GM21367 (cell line): ENCODE measurements around the gene NXT1.

Experiments
- ATAC-seq: cut with Tn5 transposase; IDR thresholded peaks from one replicate; pipeline ENCODE4 v1.9.1; 2021; ENCODE audit not compliant: unreplicated experiment

Gene NXT1

DNA sequence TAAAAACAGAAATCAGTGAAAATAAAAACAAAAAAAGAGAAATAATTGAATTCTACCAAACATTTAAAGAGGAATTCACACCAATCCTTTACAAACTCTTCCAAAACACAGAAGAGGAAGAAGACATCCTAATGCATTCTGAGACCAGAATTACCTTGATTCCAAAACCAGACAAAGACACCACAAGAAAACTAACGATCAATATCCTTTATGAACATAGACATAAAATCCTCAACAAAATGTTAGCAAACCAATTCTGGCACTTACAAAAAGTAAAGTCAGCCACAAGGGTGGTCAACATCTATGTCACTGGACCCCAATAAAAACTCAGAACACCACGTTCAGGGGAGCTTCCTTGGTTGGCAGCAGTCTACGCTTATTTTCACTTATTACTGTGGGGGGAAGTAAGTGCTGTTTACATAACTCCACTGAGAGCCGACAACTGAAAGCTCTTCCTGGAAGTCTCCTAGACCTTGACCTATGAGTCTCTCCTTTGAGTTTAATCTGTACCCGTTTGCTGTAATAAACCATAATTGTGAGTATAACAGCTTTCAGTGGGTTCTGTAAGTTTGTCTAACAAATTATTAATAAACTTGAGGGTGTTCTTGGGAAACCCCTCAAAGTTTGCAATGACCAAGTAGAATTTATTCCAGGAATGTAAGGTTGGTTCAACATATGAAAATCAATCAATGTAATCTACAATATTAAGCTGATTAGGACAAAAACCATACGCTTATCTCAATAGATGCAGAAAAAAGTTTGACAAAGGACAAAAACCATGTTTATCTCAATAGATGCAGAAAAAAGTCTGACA, 35.9 kb downstream of the NXT1 start:
- ATAC-seq, result no peak

DNA sequence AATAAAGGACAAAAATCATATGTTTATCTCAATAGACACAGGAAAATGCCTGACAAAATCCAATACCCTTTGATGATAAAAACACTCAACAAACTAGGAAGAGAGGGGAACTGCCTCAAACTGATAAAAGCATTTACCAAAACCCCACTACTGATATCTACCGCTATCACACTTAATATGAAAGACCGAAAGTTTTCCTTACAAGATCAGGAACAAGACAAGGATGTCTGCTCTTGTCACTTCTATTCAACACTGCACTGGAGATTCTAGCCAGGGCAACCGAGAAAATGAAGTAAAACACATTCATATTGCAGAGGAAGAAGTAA, 36.5 kb downstream of the NXT1 start:
- no peak for ATAC-seq

DNA sequence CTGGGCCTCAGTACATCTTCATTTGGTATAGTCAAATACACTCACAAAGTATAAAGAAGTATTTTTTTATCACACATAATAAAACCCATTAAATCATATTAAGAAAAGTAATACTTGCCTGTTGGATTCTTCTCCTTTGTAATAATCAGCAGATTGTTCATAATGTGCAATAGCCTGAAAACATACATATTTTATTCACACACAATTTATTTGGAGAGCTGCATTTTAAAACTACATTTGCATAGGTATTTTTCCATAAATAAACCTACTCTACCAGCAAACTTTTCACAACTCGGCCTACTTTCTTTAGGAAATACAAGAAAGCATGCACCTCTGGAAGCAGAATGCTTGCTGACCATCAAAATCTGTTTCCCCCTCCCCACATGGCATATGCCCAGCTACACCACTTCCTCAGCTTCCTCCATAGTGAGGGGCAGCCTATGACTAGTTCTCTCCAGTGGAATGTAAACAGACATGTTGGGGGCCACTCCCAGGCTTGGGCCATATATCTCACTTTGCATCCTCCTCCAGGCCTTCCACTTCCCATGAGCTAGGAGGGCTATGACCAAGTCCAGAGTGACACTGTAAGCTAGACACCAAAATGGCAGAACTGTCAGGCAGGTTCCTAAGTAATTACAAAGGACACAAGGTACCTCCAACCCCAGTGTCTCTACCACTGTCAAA, 39.6 kb downstream of the NXT1 start:
- no peak for ATAC-seq

DNA sequence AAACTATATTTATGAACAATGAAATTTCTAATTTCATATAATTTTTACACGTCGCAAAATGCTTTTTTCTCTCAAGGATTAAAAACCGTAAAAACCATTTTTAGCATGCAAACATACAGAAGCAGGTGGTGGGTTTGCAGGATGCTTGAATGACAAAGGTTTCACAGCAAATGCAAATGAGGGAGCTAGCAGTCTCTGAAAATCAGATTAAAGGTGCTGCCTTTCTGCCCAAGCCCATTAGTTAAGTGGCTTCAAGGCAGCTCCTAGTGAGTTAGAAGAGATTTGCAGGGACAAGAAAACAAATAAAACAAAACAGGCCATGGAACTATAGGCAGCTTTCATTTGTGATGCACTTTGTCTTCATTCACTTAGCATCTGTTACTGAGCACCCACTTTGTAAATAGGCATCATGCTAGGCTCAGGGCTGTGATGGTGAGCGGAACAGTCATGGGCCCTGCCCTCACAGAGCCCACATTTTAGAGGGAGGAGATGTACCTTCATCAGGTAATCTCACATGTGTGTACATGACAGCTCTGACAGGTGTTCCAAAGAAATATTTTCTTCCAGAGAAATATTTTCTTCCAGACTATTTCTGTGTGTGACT, 41.2 kb downstream of the NXT1 start:
- no peak for ATAC-seq

DNA sequence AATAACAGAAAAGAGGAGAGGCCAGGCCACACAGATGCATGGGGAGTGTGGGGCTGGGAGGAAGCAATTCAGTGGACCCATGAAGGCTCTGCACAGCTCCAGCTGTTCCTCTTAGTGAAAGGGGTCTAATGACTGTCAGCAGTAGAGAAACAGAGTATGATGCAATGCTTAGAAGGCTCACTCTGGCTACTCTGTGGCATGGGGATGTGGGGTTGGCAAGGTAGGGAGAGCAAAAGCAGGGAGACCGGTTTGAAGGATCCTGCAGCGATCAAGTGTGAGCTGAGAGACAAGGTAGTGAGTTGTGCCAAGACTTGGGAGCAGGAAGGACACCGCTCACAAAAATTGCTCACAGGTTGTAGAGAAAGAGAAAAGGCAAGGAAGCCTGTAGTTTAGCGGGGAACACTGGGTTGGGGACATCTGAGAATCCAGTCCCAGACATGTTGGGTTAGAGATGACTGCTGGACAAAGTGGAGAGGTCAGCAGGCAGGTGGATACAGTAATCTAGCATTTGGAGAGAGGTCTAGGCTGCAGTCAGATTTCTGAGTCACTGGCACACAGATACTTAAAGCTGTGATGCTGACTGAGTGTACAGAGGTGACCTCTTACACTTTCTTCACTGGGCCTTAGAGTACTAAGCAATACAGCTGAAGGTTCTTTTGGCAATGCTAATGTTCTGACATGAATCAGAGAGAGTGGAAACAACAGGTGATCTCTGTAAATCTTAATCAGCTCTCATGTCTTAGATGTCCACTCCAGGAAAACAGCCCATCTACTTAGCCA, 43.6 kb downstream of the NXT1 start:
- no peak for ATAC-seq

DNA sequence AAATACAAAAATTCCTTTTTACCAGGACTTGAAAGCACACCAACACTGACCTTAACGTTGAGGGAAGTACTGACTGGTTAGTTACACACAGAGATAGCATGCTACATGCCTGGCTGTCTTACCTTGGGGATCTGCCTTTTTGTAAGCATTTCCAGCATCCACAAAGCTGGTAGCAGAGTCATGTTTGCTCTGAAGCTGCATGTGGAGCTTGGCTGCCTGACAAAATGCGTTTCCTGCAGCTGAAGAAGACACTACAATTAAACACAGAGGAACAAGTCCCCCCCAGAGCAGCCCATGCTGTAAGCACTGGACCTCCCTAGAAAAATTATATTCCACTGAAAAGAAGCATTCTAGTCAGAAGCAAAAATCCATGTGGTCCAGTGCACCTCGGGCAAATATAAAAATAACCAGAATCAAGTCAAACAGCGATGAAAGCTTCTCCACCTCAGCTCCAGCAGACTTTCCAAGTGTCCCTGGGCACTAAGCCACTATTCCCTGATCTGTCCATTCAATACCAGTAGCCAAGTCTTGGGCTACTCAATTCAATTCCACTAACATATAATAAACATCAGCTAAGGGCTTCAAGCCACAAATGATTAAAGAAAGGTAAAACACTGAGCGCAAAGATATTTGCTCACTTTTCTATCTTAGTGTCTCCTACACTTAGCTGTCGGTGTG, 46.5 kb downstream of the NXT1 start:
- no peak for ATAC-seq

DNA sequence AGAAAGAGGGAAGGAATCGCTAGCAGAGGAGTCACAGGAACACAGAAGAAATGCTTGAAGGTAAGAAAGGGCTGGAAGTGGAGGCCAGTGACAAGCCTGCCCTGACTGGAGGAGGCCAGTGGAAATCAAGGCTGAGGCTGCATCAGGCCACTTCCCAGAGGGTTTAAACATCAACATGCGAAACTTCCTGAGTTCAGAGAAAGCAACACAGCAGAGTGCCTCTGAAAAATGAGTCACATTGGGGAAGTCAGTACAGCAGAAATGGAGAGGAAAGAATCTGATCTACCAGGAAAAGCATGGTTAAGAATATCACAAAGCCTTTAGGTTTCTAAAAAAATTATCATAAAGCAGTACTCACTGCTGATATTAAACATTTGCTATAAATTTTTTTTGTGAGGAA, 47.4 kb downstream of the NXT1 start:
- ATAC-seq, result no peak

DNA sequence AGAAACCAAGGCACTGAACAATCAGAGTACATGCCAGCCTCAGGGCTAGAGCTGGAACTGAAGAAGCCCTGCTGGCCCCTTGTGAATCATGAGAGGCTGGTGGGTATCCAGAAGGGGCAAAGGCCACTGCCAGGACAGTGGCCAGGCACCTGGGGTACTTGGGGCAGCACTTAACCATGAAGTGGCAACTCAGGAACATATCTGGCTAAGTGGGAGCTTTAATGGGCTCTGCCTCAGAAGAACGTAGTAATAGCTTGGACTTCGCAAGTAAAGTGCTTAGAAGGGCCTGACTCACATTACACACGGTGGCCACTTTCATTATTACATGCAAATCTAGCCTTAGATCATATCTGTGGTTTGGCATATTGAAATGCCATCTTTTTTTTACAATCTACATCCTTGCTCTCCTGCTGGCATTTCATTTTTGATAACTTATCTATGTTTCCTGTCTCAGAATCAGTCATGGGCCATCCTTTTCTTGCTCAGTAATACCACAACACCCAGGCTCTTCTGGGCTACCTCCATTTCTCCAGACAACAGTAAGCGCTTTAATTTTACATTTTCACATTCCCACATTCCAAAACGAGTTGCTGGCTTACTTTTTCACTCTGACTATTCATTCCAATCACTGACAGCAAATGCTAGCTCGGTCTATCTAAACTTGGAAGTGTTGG, 49.1 kb downstream of the NXT1 start:
- no peak for ATAC-seq

DNA sequence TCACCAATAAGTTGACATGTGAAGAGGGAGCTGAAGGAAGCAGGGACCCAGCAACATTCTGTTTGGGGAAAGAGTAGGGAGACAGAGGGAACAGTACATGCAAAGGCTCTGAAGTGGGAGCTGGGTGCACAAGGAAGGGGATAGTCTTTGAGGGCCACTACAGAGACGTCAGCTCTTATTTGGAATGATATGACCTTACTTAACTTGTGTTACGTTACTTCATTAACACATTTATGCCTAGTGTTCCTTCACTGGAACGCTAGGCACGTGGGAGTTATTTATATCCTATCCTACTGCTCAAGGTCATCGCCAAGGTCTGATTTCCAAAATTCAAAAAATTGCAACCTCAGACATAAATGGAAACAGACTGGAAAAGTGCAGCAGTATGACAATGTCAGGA, 50.5 kb downstream of the NXT1 start:
- no peak for ATAC-seq

DNA sequence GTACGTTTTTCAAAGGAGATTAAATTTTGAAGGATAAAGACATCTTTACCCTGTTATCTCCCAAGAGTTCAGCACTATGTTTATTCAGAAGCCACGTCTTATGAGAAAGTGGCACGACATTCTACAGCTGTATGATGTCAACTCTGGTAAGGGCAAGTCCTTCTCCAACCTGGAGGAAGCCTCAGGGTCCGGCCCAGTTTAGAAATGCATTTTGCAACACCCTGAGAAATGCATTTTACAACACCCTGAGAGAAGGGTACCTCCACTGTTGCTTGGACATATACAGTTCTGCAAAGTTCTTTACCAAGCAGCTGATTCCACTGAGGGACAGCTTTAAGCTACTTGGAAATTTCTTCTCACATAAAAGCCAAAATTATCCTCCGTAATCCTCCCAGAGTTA, 53.2 kb downstream of the NXT1 start:
- ATAC-seq, result no peak

DNA sequence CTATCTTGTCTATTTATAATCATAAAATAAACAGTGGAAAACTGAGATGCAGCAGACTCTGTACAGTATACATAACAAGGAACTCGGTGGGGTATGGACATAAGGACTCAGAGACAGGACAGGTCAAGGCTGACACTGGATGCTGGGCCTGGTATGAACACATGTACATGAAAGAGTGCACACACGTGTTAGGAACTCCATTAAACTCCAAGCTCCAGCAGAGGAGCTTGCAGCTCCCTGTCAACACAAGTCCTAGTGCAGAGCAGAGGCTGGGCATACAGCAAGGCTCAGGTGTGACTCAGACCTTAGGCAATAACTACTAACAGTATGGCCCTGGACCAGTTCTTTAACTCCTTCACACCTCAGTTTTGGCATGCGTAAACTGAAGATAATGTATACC, 53.6 kb downstream of the NXT1 start:
- no peak for ATAC-seq
